Mucosa of stomach (tissue), 1 donor: ENCODE results near the gene DXO.

ENCODE experiments used
- H3K27me3 ChIP-seq: one replicate; pipeline ENCODE4 v1.7.0; 2013; ENCODE audit warnings: mild to moderate bottlenecking, low read length; ENCODE audit not compliant: control insufficient read depth, insufficient read depth
- H3K36me3 ChIP-seq: one replicate; pipeline ENCODE4 v1.7.0; 2013; ENCODE audit warnings: low read length; ENCODE audit not compliant: control insufficient read depth, insufficient read depth
- H3K4me1 ChIP-seq: one replicate; pipeline ENCODE4 v1.7.0; 2013; ENCODE audit warnings: mild to moderate bottlenecking, low read length; ENCODE audit not compliant: control insufficient read depth, insufficient read depth
- H3K4me3 ChIP-seq: one replicate; pipeline ENCODE4 v1.7.0; 2013; ENCODE audit warnings: low read length
- H3K9ac ChIP-seq: one replicate; pipeline ENCODE4 v1.7.0; 2013; ENCODE audit warnings: mild to moderate bottlenecking, low read length, moderate library complexity
- H3K9me3 ChIP-seq: one replicate; pipeline ENCODE4 v1.7.0; 2013; ENCODE audit warnings: mild to moderate bottlenecking, low read length, moderate library complexity; ENCODE audit not compliant: control insufficient read depth
- donor health status: Pancreatic carcinoma.

Gene DXO

GRCh38 chr6:31965700-31966099 is 6.2 kb downstream of the DXO start:
- no peaks in the 10 kb centered on the region for H3K27me3 ChIP-seq
- H3K36me3 ChIP-seq = peaks cover 20% of the 10 kb centered on the region
- H3K9ac ChIP-seq = no peak overlapping the region
- no peaks in the 10 kb centered on the region for H3K9me3 ChIP-seq
- H3K4me3 ChIP-seq = no peak overlapping the region
- peaks cover 3% of the 10 kb centered on the region for H3K4me1 ChIP-seq

GRCh38 chr6:31963921-31964320 is 8.0 kb downstream of the DXO start:
- Histone ChIP-seq H3K4me3 (no peak overlapping the region), H3K4me1 (peaks cover 8% of the 10 kb centered on the region), H3K9me3 (no peaks in the 10 kb centered on the region), H3K36me3 (peaks cover 20% of the 10 kb centered on the region), H3K9ac (no peak overlapping the region), H3K27me3 (no peaks in the 10 kb centered on the region)

- Histone ChIP-seq H3K4me3 (no peak overlapping the region), H3K9ac (no peak overlapping the region), H3K27me3 (no peaks in the 10 kb centered on the region), H3K36me3 (peaks cover 16% of the 10 kb centered on the region), H3K4me1 (peaks cover 14% of the 10 kb centered on the region), H3K9me3 (no peaks in the 10 kb centered on the region)
Measured at GRCh38 chr6:31961616-31962015, 10.3 kb downstream of the DXO start.

- H3K36me3 ChIP-seq = peaks cover 14% of the 10 kb centered on the region
- no peaks in the 10 kb centered on the region for H3K27me3 ChIP-seq
- peak within 1 kb of the TSS; percentile 91 for H3K4me3 ChIP-seq
- H3K9ac ChIP-seq = peak within 1 kb of the TSS; percentile 94
- H3K9me3 ChIP-seq = no peaks in the 10 kb centered on the region
- peaks cover 14% of the 10 kb centered on the region for H3K4me1 ChIP-seq
Measured at GRCh38 chr6:31958741-31959739, 12.9 kb downstream of the DXO start, which contains the start of the genes NELFE and SKIC2. NELFE (minus strand) TSS chr6:31958971; CDS start chr6:31958446, 525 bp downstream. SKIC2 (plus strand) TSS chr6:31959175; CDS start chr6:31959193, 18 bp downstream.

GRCh38 chr6:31958412-31958740 is 13.6 kb downstream of the DXO start:
- Histone ChIP-seq H3K9ac (peak overlapping the region; percentile 94), H3K4me1 (peaks cover 14% of the 10 kb centered on the region), H3K36me3 (peaks cover 11% of the 10 kb centered on the region), H3K9me3 (no peaks in the 10 kb centered on the region), H3K27me3 (no peaks in the 10 kb centered on the region), H3K4me3 (peak overlapping the region; percentile 91)

- Histone ChIP-seq H3K9ac (no peak overlapping the region), H3K4me3 (no peak overlapping the region), H3K4me1 (peaks cover 14% of the 10 kb centered on the region), H3K27me3 (no peaks in the 10 kb centered on the region), H3K36me3 (peaks cover 7% of the 10 kb centered on the region), H3K9me3 (no peaks in the 10 kb centered on the region)
Measured at GRCh38 chr6:31956796-31957195, 15.1 kb downstream of the DXO start.

GRCh38 chr6:31954511-31954910 is 17.4 kb downstream of the DXO start:
- peaks cover 6% of the 10 kb centered on the region for H3K36me3 ChIP-seq
- H3K9me3 ChIP-seq = no peaks in the 10 kb centered on the region
- H3K9ac ChIP-seq = no peak overlapping the region
- peaks cover 10% of the 10 kb centered on the region for H3K4me1 ChIP-seq
- H3K27me3 ChIP-seq = no peaks in the 10 kb centered on the region
- no peak overlapping the region for H3K4me3 ChIP-seq

- Histone ChIP-seq H3K9ac (no peak overlapping the region), H3K4me1 (peaks cover 3% of the 10 kb centered on the region), H3K9me3 (no peaks in the 10 kb centered on the region), H3K4me3 (no peak overlapping the region), H3K36me3 (peaks cover 6% of the 10 kb centered on the region), H3K27me3 (no peaks in the 10 kb centered on the region)
Measured at GRCh38 chr6:31952890-31953289, 19.0 kb downstream of the DXO start.

- Histone ChIP-seq H3K9me3 (no peaks in the 10 kb centered on the region), H3K9ac (no peak overlapping the region), H3K36me3 (peaks cover 6% of the 10 kb centered on the region), H3K4me1 (no peaks in the 10 kb centered on the region), H3K4me3 (no peak overlapping the region), H3K27me3 (no peaks in the 10 kb centered on the region)
Measured at GRCh38 chr6:31952140-31952805, 19.7 kb downstream of the DXO start.

- Histone ChIP-seq H3K9me3 (no peaks in the 10 kb centered on the region), H3K36me3 (no peaks in the 10 kb centered on the region), H3K9ac (no peak overlapping the region), H3K27me3 (no peaks in the 10 kb centered on the region), H3K4me1 (peaks cover 14% of the 10 kb centered on the region), H3K4me3 (no peak overlapping the region)
Measured at GRCh38 chr6:31949926-31950548, 21.9 kb downstream of the DXO start.

GRCh38 chr6:31948753-31949413 is 23.1 kb downstream of the DXO start:
- no peaks in the 10 kb centered on the region for H3K27me3 ChIP-seq
- no peak overlapping the region for H3K4me3 ChIP-seq
- H3K4me1 ChIP-seq = peaks cover 21% of the 10 kb centered on the region
- H3K9me3 ChIP-seq = no peaks in the 10 kb centered on the region
- no peaks in the 10 kb centered on the region for H3K36me3 ChIP-seq
- H3K9ac ChIP-seq = no peak overlapping the region
